ENCODE results near the gene OR2H2.

The OR2H2 gene

GRCh38 chr6:29564875-29565274, 20.0 kb upstream of the OR2H2 start:
- TF ChIP-seq NFIC (IDR thresholded peaks at IDR 0.05) (no peak), YY1 (IDR thresholded peaks at IDR 0.05; ENCODE audit: low read depth) (no peak), TEAD4 (IDR thresholded peaks at IDR 0.05) (no peak), FOXM1 (IDR thresholded peaks at IDR 0.05; ENCODE audit: borderline replicate concordance, low read depth) (no peak), EP300 (IDR thresholded peaks at IDR 0.05; ENCODE audit: borderline replicate concordance) (no peak), CEBPB (IDR thresholded peaks at IDR 0.05) (no peak), ZBTB7A (IDR thresholded peaks at IDR 0.05; ENCODE audit: low read depth) (no peak), RAD21 (IDR thresholded peaks at IDR 0.05; ENCODE audit: low read depth) (no peak), USF1 (IDR thresholded peaks at IDR 0.05) (no peak), EGR1 (IDR thresholded peaks at IDR 0.05) (no peak)

GRCh38 chr6:29566856-29567255, 18.1 kb upstream of the OR2H2 start:
- TF ChIP-seq EP300 (IDR thresholded peaks at IDR 0.05; ENCODE audit: borderline replicate concordance) = no peak
- no peak for TF ChIP-seq TEAD4 (IDR thresholded peaks at IDR 0.05)
- TF ChIP-seq CREB1 (IDR thresholded peaks at IDR 0.05; ENCODE audit: low read depth) = no peak
- TF ChIP-seq FOXM1 (IDR thresholded peaks at IDR 0.05; ENCODE audit: borderline replicate concordance, low read depth) = no peak
- TF ChIP-seq, protein P1, sequence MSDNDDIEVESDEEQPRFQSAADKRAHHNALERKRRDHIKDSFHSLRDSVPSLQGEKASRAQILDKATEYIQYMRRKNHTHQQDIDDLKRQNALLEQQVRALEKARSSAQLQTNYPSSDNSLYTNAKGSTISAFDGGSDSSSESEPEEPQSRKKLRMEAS (IDR thresholded peaks at IDR 0.05) = no peak
- no peak for TF ChIP-seq EGR1 (IDR thresholded peaks at IDR 0.05)
- TF ChIP-seq USF1 (IDR thresholded peaks at IDR 0.05) = no peak
- TF ChIP-seq TAF1 (IDR thresholded peaks at IDR 0.05; ENCODE audit: low read depth) = no peak
- no peak for TF ChIP-seq YY1 (IDR thresholded peaks at IDR 0.05; ENCODE audit: low read depth)
- TF ChIP-seq CEBPB (IDR thresholded peaks at IDR 0.05) = no peak
- TF ChIP-seq, protein P2, sequence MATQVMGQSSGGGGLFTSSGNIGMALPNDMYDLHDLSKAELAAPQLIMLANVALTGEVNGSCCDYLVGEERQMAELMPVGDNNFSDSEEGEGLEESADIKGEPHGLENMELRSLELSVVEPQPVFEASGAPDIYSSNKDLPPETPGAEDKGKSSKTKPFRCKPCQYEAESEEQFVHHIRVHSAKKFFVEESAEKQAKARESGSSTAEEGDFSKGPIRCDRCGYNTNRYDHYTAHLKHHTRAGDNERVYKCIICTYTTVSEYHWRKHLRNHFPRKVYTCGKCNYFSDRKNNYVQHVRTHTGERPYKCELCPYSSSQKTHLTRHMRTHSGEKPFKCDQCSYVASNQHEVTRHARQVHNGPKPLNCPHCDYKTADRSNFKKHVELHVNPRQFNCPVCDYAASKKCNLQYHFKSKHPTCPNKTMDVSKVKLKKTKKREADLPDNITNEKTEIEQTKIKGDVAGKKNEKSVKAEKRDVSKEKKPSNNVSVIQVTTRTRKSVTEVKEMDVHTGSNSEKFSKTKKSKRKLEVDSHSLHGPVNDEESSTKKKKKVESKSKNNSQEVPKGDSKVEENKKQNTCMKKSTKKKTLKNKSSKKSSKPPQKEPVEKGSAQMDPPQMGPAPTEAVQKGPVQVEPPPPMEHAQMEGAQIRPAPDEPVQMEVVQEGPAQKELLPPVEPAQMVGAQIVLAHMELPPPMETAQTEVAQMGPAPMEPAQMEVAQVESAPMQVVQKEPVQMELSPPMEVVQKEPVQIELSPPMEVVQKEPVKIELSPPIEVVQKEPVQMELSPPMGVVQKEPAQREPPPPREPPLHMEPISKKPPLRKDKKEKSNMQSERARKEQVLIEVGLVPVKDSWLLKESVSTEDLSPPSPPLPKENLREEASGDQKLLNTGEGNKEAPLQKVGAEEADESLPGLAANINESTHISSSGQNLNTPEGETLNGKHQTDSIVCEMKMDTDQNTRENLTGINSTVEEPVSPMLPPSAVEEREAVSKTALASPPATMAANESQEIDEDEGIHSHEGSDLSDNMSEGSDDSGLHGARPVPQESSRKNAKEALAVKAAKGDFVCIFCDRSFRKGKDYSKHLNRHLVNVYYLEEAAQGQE (IDR thresholded peaks at IDR 0.05; ENCODE audit: low read depth) = no peak
- no peak for TF ChIP-seq ZBTB7A (IDR thresholded peaks at IDR 0.05; ENCODE audit: low read depth)
- no peak for TF ChIP-seq TCF12 (IDR thresholded peaks at IDR 0.05; ENCODE audit: low read depth)
- TF ChIP-seq RAD21 (IDR thresholded peaks at IDR 0.05; ENCODE audit: low read depth) = no peak
- no peak for TF ChIP-seq NFIC (IDR thresholded peaks at IDR 0.05)

DNA sequence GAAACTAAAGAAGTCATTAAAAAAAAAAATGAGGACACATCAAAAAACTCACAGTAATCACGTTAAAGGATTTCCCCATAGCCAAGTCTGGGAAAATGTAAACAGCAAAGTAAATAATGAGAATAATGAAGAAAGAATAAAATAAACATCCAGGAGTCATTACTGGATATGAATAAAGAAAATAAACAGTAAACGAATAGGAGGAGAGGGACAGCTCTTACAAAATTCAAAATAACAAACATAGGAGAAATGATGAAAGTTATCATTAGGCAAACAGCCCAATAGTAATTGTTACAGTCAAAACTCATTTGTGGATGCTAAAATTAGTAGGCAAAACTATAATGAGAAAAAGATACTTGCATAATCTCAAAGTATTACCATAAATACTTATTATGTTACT, 17.4 kb upstream of the OR2H2 start:
- no peak for TF ChIP-seq EP300 (IDR thresholded peaks at IDR 0.05; ENCODE audit: borderline replicate concordance)
- no peak for TF ChIP-seq TAF1 (IDR thresholded peaks at IDR 0.05; ENCODE audit: low read depth)
- TF ChIP-seq NFIC (IDR thresholded peaks at IDR 0.05) = no peak
- TF ChIP-seq, protein P1 (IDR thresholded peaks at IDR 0.05) = no peak
- TF ChIP-seq TEAD4 (IDR thresholded peaks at IDR 0.05) = no peak
- TF ChIP-seq CEBPB (IDR thresholded peaks at IDR 0.05) = no peak
- no peak for TF ChIP-seq TCF12 (IDR thresholded peaks at IDR 0.05; ENCODE audit: low read depth)
- no peak for TF ChIP-seq YY1 (IDR thresholded peaks at IDR 0.05; ENCODE audit: low read depth)
- no peak for TF ChIP-seq CREB1 (IDR thresholded peaks at IDR 0.05; ENCODE audit: low read depth)
- TF ChIP-seq EGR1 (IDR thresholded peaks at IDR 0.05) = no peak
- TF ChIP-seq, protein P2 (IDR thresholded peaks at IDR 0.05; ENCODE audit: low read depth) = no peak
- TF ChIP-seq RAD21 (IDR thresholded peaks at IDR 0.05; ENCODE audit: low read depth) = no peak
- no peak for TF ChIP-seq ZBTB7A (IDR thresholded peaks at IDR 0.05; ENCODE audit: low read depth)
- no peak for TF ChIP-seq USF1 (IDR thresholded peaks at IDR 0.05)
- TF ChIP-seq FOXM1 (IDR thresholded peaks at IDR 0.05; ENCODE audit: borderline replicate concordance, low read depth) = no peak

- TF ChIP-seq RAD21 (IDR thresholded peaks at IDR 0.05; ENCODE audit: low read depth) (no peak), CEBPB (IDR thresholded peaks at IDR 0.05) (no peak), USF1 (IDR thresholded peaks at IDR 0.05) (no peak), EP300 (IDR thresholded peaks at IDR 0.05; ENCODE audit: borderline replicate concordance) (no peak), NFIC (IDR thresholded peaks at IDR 0.05) (no peak), YY1 (IDR thresholded peaks at IDR 0.05; ENCODE audit: low read depth) (no peak), TEAD4 (IDR thresholded peaks at IDR 0.05) (no peak), TAF1 (IDR thresholded peaks at IDR 0.05; ENCODE audit: low read depth) (no peak), FOXM1 (IDR thresholded peaks at IDR 0.05; ENCODE audit: borderline replicate concordance, low read depth) (no peak), CREB1 (IDR thresholded peaks at IDR 0.05; ENCODE audit: low read depth) (no peak), ZBTB7A (IDR thresholded peaks at IDR 0.05; ENCODE audit: low read depth) (no peak), EGR1 (IDR thresholded peaks at IDR 0.05) (no peak), TCF12 (IDR thresholded peaks at IDR 0.05; ENCODE audit: low read depth) (no peak)
- TF ChIP-seq, protein P1 (IDR thresholded peaks at IDR 0.05) = no peak
- TF ChIP-seq, protein P2 (IDR thresholded peaks at IDR 0.05; ENCODE audit: low read depth) = no peak
Measured at GRCh38 chr6:29567991-29568390, 16.9 kb upstream of the OR2H2 start.
